ENCODE data around the gene SETDB1. TPM values are rescaled to one million over a fixed set of nuclear protein-coding genes. Genes with fewer than 3 reads are reported as not detected.

The SETDB1 gene
- total RNA-seq, 2 experiments from 2014 or later, result 51.1 to 58.1 TPM

- no peaks in the 10 kb centered on the region for H3K9me3 Mint-ChIP-seq
- CTCF ChIA-PET, result interaction anchor here (1.2 kb wide), 1 partner anchor 394 kb away, joined by 3 read pairs; no protein-coding TSS in a partner anchor
- POLR2A ChIA-PET, result interaction anchor here (0.6 kb wide), 1 partner anchor 597 kb away, joined by 4 read pairs; no protein-coding TSS in a partner anchor
- no peak for DNase-seq
- H3K27ac Mint-ChIP-seq, result no peak overlapping the region
- H3K4me3 Mint-ChIP-seq, result no peak overlapping the region
- H3K27me3 Mint-ChIP-seq, result no peaks in the 10 kb centered on the region
- H3K36me3 Mint-ChIP-seq (ENCODE audit: low read depth), result peaks cover 70% of the 10 kb centered on the region
- no peaks in the 10 kb centered on the region for H3K4me1 Mint-ChIP-seq
These were observed 28.5 kb downstream of the SETDB1 start for GRCh38 chr1:150954708-150955107.

GRCh38 chr1:150955280-150955679, 29.1 kb downstream of the SETDB1 start:
- H3K4me1 Mint-ChIP-seq, result no peaks in the 10 kb centered on the region
- no peak overlapping the region for H3K27ac Mint-ChIP-seq
- H3K36me3 Mint-ChIP-seq (ENCODE audit: low read depth), result peaks cover 71% of the 10 kb centered on the region
- ChIA-PET POLR2A (no interaction called here), CTCF (interaction anchor here (1.2 kb wide), 1 partner anchor 395 kb away, joined by 3 read pairs; no protein-coding TSS in a partner anchor)
- no peak for DNase-seq
- H3K27me3 Mint-ChIP-seq, result no peaks in the 10 kb centered on the region
- no peak overlapping the region for H3K4me3 Mint-ChIP-seq
- H3K9me3 Mint-ChIP-seq, result no peaks in the 10 kb centered on the region

GRCh38 chr1:150957666-150958065, 31.5 kb downstream of the SETDB1 start:
- Mint-ChIP-seq H3K4me1 (peaks cover 6% of the 10 kb centered on the region), H3K27ac (no peak overlapping the region), H3K9me3 (no peaks in the 10 kb centered on the region), H3K27me3 (no peaks in the 10 kb centered on the region), H3K4me3 (no peak overlapping the region), H3K36me3 (ENCODE audit: low read depth) (peaks cover 70% of the 10 kb centered on the region)
- DNase-seq, result no peak
- POLR2A ChIA-PET, result interaction anchor here (0.7 kb wide), 1 partner anchor 328 kb away, joined by 8 read pairs; the partner anchor contains the start of gene ENSA
- CTCF ChIA-PET, result interaction anchor here (0.6 to 1.5 kb wide), 7 partner anchors 11 to 397 kb away, joined by 3 to 4 read pairs (median 3); no protein-coding TSS in a partner anchor

GRCh38 chr1:150960646-150961045, 34.5 kb downstream of the SETDB1 start:
- no peak overlapping the region for H3K27ac Mint-ChIP-seq
- POLR2A ChIA-PET, result no interaction called here
- H3K4me3 Mint-ChIP-seq, result no peak overlapping the region
- peaks cover 12% of the 10 kb centered on the region for H3K4me1 Mint-ChIP-seq
- CTCF ChIA-PET, result no interaction called here
- H3K27me3 Mint-ChIP-seq, result no peaks in the 10 kb centered on the region
- peaks cover 72% of the 10 kb centered on the region for H3K36me3 Mint-ChIP-seq (ENCODE audit: low read depth)
- H3K9me3 Mint-ChIP-seq, result no peaks in the 10 kb centered on the region
- DNase-seq, result no peak

GRCh38 chr1:150961756-150962155, 35.6 kb downstream of the SETDB1 start:
- no peaks in the 10 kb centered on the region for H3K9me3 Mint-ChIP-seq
- POLR2A ChIA-PET, result no interaction called here
- H3K4me1 Mint-ChIP-seq, result peaks cover 12% of the 10 kb centered on the region
- no peaks in the 10 kb centered on the region for H3K27me3 Mint-ChIP-seq
- peaks cover 73% of the 10 kb centered on the region for H3K36me3 Mint-ChIP-seq (ENCODE audit: low read depth)
- no peak overlapping the region for H3K27ac Mint-ChIP-seq
- DNase-seq, result no peak
- no peak overlapping the region for H3K4me3 Mint-ChIP-seq
- CTCF ChIA-PET, result no interaction called here

- DNase-seq, result no peak
- H3K27me3 Mint-ChIP-seq, result no peaks in the 10 kb centered on the region
- peaks cover 12% of the 10 kb centered on the region for H3K4me1 Mint-ChIP-seq
- H3K4me3 Mint-ChIP-seq, result no peak overlapping the region
- CTCF ChIA-PET, result interaction anchor here (0.7 kb wide), 1 partner anchor 11 kb away, joined by 3 read pairs; no protein-coding TSS in a partner anchor
- POLR2A ChIA-PET, result interaction anchor here (0.6 kb wide), 1 partner anchor 315 kb away, joined by 4 read pairs; no protein-coding TSS in a partner anchor
- H3K9me3 Mint-ChIP-seq, result no peaks in the 10 kb centered on the region
- peak overlapping the region; percentile 69 for H3K27ac Mint-ChIP-seq
- peaks cover 80% of the 10 kb centered on the region for H3K36me3 Mint-ChIP-seq (ENCODE audit: low read depth)
These were observed 37.4 kb downstream of the SETDB1 start for GRCh38 chr1:150963321-150964163.

GRCh38 chr1:150964164-150964489, 38.0 kb downstream of the SETDB1 start:
- Mint-ChIP-seq H3K9me3 (no peaks in the 10 kb centered on the region), H3K36me3 (ENCODE audit: low read depth) (peaks cover 79% of the 10 kb centered on the region), H3K4me3 (no peak overlapping the region), H3K27me3 (no peaks in the 10 kb centered on the region), H3K4me1 (peaks cover 15% of the 10 kb centered on the region), H3K27ac (no peak overlapping the region)
- no peak for DNase-seq
- ChIA-PET POLR2A (no interaction called here), CTCF (no interaction called here)

- Mint-ChIP-seq H3K4me1 (peaks cover 21% of the 10 kb centered on the region), H3K4me3 (no peak overlapping the region), H3K27ac (no peak overlapping the region), H3K9me3 (no peaks in the 10 kb centered on the region), H3K27me3 (no peaks in the 10 kb centered on the region), H3K36me3 (ENCODE audit: low read depth) (peaks cover 65% of the 10 kb centered on the region)
- ChIA-PET POLR2A (interaction anchor here (1.0 kb wide), 1 partner anchor 43 kb away, joined by 3 read pairs; no protein-coding TSS in a partner anchor), CTCF (interaction anchor here (0.7 to 1.8 kb wide), 6 partner anchors 9 to 63 kb away, joined by 3 to 6 read pairs (median 4); no protein-coding TSS in a partner anchor)
- DNase-seq, result no peak
These were observed 39.4 kb downstream of the SETDB1 start for GRCh38 chr1:150965605-150966004.

GRCh38 chr1:150966011-150966410, 39.8 kb downstream of the SETDB1 start:
- no peaks in the 10 kb centered on the region for H3K9me3 Mint-ChIP-seq
- H3K27ac Mint-ChIP-seq, result no peak overlapping the region
- peaks cover 66% of the 10 kb centered on the region for H3K36me3 Mint-ChIP-seq (ENCODE audit: low read depth)
- ChIA-PET POLR2A (interaction anchor here (1.0 kb wide), 1 partner anchor 43 kb away, joined by 3 read pairs; no protein-coding TSS in a partner anchor), CTCF (interaction anchor here (1.1 to 1.8 kb wide), 6 partner anchors 10 to 63 kb away, joined by 3 to 6 read pairs (median 4); no protein-coding TSS in a partner anchor)
- no peaks in the 10 kb centered on the region for H3K27me3 Mint-ChIP-seq
- no peak overlapping the region for H3K4me3 Mint-ChIP-seq
- H3K4me1 Mint-ChIP-seq, result peaks cover 25% of the 10 kb centered on the region
- no peak for DNase-seq

- POLR2A ChIA-PET, result no interaction called here
These were observed 41.8 kb downstream of the SETDB1 start for GRCh38 chr1:150967936-150968335.

GRCh38 chr1:150968491-150968890, 42.3 kb downstream of the SETDB1 start:
- no peak for DNase-seq
- Mint-ChIP-seq H3K27me3 (no peaks in the 10 kb centered on the region), H3K4me1 (peaks cover 37% of the 10 kb centered on the region), H3K4me3 (no peak overlapping the region), H3K36me3 (ENCODE audit: low read depth) (peaks cover 59% of the 10 kb centered on the region), H3K9me3 (no peaks in the 10 kb centered on the region), H3K27ac (no peak overlapping the region)
- ChIA-PET CTCF (no interaction called here), POLR2A (no interaction called here)

More at GRCh38 chr1:150967936-150968335, 41.8 kb downstream of the SETDB1 start:
- CTCF ChIA-PET, result no interaction called here
- no peak for DNase-seq
- no peaks in the 10 kb centered on the region for H3K27me3 Mint-ChIP-seq
- H3K27ac Mint-ChIP-seq, result no peak overlapping the region
- no peaks in the 10 kb centered on the region for H3K9me3 Mint-ChIP-seq
- no peak overlapping the region for H3K4me3 Mint-ChIP-seq
- peaks cover 36% of the 10 kb centered on the region for H3K4me1 Mint-ChIP-seq
- peaks cover 60% of the 10 kb centered on the region for H3K36me3 Mint-ChIP-seq (ENCODE audit: low read depth)

- H3K27ac Mint-ChIP-seq, result no peak overlapping the region
- no peak overlapping the region for H3K4me3 Mint-ChIP-seq
- ChIA-PET CTCF (interaction anchor here (0.6 to 2.4 kb wide), 7 partner anchors 12 to 752 kb away, joined by 3 to 11 read pairs (median 4); partner anchors contain the start of gene ANXA9), POLR2A (no interaction called here)
- H3K9me3 Mint-ChIP-seq, result no peaks in the 10 kb centered on the region
- DNase-seq, result no peak
- peaks cover 47% of the 10 kb centered on the region for H3K36me3 Mint-ChIP-seq (ENCODE audit: low read depth)
- H3K4me1 Mint-ChIP-seq, result peaks cover 39% of the 10 kb centered on the region
- H3K27me3 Mint-ChIP-seq, result no peaks in the 10 kb centered on the region
These were observed 43.5 kb downstream of the SETDB1 start for GRCh38 chr1:150969626-150970025.

All from activated CD4-positive, alpha-beta T cell treated with anti-CD3 and anti-CD28 coated beads, Interleukin-2, amount 10 ng/mL, durations not matched to agents 7 days and 5 days (primary cell).